PC-3 (cell line): ENCODE measurements around the gene VSTM4.

Source experiments
- EZH2 ChIP-seq: fragments of 300-600 bp; sonication (generic); IDR thresholded peaks from one replicate; pipeline ENCODE4 v1.6.1; 2017; ENCODE audit warnings: antibody characterized with exemption, mild to moderate bottlenecking, low read length; ENCODE audit not compliant: unreplicated experiment
- EZH2phosphoT487 ChIP-seq: fragments of 300-600 bp; sonication (generic); IDR thresholded peaks from 2 replicates; pipeline ENCODE4 v1.6.1; 2018; ENCODE audit warnings: mild to moderate bottlenecking, antibody characterized with exemption, low read length, borderline replicate concordance
- TF ChIP-seq, protein P1 (sequence below): fragments of 300-600 bp; sonication (generic); conservative IDR thresholded peaks from 2 replicates; pipeline ENCODE4 v1.5.1; 2017; ENCODE audit warnings: antibody characterized with exemption, low read depth, mild to moderate bottlenecking, low read length

GRCh38 chr10:49149881-49150280, 34.6 kb upstream of the VSTM4 start:
- TF ChIP-seq, protein P1, sequence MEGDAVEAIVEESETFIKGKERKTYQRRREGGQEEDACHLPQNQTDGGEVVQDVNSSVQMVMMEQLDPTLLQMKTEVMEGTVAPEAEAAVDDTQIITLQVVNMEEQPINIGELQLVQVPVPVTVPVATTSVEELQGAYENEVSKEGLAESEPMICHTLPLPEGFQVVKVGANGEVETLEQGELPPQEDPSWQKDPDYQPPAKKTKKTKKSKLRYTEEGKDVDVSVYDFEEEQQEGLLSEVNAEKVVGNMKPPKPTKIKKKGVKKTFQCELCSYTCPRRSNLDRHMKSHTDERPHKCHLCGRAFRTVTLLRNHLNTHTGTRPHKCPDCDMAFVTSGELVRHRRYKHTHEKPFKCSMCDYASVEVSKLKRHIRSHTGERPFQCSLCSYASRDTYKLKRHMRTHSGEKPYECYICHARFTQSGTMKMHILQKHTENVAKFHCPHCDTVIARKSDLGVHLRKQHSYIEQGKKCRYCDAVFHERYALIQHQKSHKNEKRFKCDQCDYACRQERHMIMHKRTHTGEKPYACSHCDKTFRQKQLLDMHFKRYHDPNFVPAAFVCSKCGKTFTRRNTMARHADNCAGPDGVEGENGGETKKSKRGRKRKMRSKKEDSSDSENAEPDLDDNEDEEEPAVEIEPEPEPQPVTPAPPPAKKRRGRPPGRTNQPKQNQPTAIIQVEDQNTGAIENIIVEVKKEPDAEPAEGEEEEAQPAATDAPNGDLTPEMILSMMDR: no peak
- TF ChIP-seq EZH2 (no peak), EZH2phosphoT487 (no peak)
